ENCODE data around the gene IFITM1. TPM values are rescaled to one million over a fixed set of nuclear protein-coding genes. Genes with fewer than 3 reads are reported as not detected.

IFITM1 gene
- total and polyA plus RNA-seq, 8 donors = 7.0 to 224 (median 41.0) TPM

DNA sequence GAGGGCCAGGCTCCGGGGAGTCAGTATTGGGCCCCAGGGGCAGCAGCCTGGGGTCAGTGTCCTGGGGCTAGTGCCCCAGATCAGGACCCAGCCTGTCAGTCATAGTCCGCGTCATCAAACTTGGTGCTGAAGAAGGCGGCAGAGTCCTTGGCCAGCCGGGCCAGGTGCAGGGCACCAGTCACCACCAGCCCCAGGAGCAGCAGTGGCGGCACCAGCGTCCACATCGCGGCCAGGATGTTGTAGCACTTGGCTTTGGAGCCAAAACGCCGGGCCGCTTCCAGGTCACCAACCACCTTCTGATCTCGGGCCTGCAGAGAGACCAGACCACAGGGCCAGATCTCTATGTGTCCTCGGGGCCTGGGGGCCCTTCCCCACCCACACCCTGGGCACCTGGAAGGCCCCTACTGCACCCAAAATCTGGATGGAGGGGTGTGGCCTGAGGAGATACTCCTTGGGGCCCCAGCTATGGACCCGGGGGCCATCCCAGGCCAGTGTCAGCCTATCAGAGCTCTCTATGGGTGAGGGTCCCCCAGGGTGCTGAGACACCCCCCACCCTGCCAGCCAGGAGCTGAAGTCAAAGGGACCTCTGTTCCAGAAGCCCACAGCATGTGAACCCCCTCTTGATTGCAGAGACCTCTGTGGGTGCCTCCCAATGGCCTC, 15.3 kb upstream of the IFITM1 start:
- H3K9me3 ChIP-seq = no peaks in the 10 kb centered on the region
- H3K4me1 ChIP-seq = peaks cover 0 to 22% (median 6%) of the 10 kb centered on the region in 4 donors
- no peak for TF ChIP-seq POLR2A (IDR thresholded peaks at IDR 0.05)
- no peak for TF ChIP-seq EP300 (IDR thresholded peaks at IDR 0.05)
- TF ChIP-seq, protein P1, sequence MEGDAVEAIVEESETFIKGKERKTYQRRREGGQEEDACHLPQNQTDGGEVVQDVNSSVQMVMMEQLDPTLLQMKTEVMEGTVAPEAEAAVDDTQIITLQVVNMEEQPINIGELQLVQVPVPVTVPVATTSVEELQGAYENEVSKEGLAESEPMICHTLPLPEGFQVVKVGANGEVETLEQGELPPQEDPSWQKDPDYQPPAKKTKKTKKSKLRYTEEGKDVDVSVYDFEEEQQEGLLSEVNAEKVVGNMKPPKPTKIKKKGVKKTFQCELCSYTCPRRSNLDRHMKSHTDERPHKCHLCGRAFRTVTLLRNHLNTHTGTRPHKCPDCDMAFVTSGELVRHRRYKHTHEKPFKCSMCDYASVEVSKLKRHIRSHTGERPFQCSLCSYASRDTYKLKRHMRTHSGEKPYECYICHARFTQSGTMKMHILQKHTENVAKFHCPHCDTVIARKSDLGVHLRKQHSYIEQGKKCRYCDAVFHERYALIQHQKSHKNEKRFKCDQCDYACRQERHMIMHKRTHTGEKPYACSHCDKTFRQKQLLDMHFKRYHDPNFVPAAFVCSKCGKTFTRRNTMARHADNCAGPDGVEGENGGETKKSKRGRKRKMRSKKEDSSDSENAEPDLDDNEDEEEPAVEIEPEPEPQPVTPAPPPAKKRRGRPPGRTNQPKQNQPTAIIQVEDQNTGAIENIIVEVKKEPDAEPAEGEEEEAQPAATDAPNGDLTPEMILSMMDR (IDR thresholded peaks at IDR 0.05) = no peak
- TF ChIP-seq POLR2AphosphoS5 (IDR thresholded peaks at IDR 0.05) = no peak
- no peak overlapping the region for H3K4me3 ChIP-seq
- no peak for DNase-seq
- peaks cover 0 to 18% (median 16%) of the 10 kb centered on the region in 4 donors for H3K36me3 ChIP-seq
- peak overlapping the region in 1 of 5 donors; percentile 14 for H3K27ac ChIP-seq
- intact Hi-C loops (cut with DNase I; ENCODE audit: low total_unique reads) = no loop called here
- peaks cover 12 to 50% (median 30%) of the 10 kb centered on the region in 3 donors for H3K27me3 ChIP-seq
- 46 to 71% (median 60%) methylated on average over 1 to 15 of the region's 15 CpGs for WGBS, 5 donors

DNA sequence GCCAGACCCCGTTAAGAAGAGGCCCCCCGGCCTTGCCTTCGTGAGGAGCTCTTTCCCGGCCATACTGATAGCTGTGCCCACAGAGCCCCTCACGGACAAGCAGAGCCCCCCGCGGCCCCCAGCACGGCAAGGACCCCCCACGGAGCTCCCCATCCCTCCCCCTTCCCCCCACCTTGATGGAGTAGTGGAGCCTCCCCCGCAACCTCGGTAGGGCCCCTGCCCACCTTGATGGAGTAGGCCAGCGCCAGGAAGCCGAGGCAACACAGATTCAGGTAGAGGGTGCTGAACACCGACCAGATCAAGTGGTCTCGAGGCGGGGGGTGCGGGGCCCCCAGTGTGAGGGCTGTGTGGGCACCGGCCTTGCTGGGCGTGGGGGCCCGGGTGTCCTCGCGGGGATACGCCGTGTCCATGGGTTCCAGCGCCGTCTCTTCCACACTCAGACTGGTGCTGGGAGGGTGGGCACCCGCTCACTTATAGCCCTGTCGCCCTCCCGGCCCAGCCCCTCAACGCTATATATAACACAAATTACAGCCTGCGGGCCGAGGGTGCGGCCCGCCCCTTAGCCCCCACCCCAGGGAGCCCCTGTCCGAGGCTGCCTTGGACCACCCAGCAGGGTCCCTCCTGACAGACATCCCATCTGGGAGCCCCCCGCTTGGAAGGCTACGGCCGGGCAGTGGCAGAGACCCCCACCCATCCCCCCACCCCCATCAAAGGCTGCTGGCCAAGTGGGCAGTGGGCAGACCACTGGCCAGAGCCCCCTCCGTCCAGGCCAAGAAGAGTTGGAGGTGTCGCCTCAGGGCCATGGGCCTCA, 14.6 kb upstream of the IFITM1 start, which contains the start of gene IFITM5:
Gene IFITM5, minus strand, starts transcription at position 446 of the 811 bp plus-strand sequence. Its CDS starts 36 bp downstream, at position 410.
- DNase-seq = no peak
- WGBS, 5 donors = 59 to 79% (median 68%) methylated on average over 24 to 40 of the region's 40 CpGs
- Histone ChIP-seq H3K9me3 (no peaks in the 10 kb centered on the region), H3K27me3 (peaks cover 12 to 50% (median 30%) of the 10 kb centered on the region in 3 donors), H3K36me3 (peaks cover 0 to 10% (median 8%) of the 10 kb centered on the region in 4 donors), H3K4me1 (peaks cover 0 to 23% (median 6%) of the 10 kb centered on the region in 4 donors), H3K4me3 (no peak within 1 kb of the TSS), H3K27ac (peak within 1 kb of the TSS in 1 of 5 donors; percentile 14)
- no peak for TF ChIP-seq EP300 (IDR thresholded peaks at IDR 0.05)
- TF ChIP-seq, protein P1 (IDR thresholded peaks at IDR 0.05) = no peak
- no peak for TF ChIP-seq POLR2A (IDR thresholded peaks at IDR 0.05)
- TF ChIP-seq POLR2AphosphoS5 (IDR thresholded peaks at IDR 0.05) = no peak
- intact Hi-C loops (cut with DNase I; ENCODE audit: low total_unique reads) = no loop called here

DNA sequence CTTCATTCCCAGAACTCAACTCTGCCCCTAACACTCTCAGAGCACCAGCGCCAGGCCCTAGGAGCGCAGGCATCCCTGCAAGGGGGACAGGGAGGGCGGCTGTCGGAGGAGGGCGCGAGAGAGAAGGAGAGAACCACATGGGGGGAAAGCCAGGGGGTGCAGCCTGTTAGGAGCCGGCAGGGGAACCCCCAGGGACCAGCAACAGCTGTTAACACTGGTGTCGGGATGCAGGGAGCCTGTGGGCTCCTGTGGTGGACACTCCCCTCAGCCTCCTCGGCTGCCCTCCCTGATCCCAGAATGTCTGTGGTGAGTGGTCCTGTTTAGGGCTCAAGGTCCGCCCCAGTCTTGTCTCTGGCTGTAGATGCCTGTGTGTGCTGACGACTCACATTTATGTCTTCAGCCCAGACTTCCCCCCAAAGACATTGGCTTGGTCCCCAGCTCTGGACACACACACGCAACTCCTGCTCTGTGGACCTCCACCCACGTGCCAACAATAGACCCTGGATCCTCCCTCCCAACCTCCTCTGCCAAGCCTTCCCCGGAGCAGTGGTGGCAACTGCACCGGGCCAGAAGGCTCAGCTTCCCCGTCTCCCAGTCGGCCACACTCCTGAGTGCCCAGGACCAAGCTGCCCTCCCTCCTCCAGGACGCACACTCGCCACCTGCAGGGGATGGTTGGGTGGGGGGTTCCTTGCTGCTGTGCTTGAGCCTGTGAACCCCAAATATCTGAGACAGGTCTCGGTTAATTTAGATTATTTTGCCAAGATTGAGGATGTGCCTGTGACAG, 13.7 kb upstream of the IFITM1 start:
- H3K4me1 ChIP-seq = peaks cover 0 to 31% (median 13%) of the 10 kb centered on the region in 4 donors
- no peak overlapping the region for H3K27ac ChIP-seq
- H3K27me3 ChIP-seq = peaks cover 12 to 50% (median 30%) of the 10 kb centered on the region in 3 donors
- H3K36me3 ChIP-seq = peaks cover 0 to 2% (median under 1%) of the 10 kb centered on the region in 4 donors
- WGBS, 5 donors = 18 to 26% (median 24%) methylated on average over 17 to 20 of the region's 20 CpGs
- peak in 1 of 2 donors; percentile 75 for DNase-seq
- intact Hi-C loops (cut with DNase I; ENCODE audit: low total_unique reads) = no loop called here
- H3K9me3 ChIP-seq = no peaks in the 10 kb centered on the region
- TF ChIP-seq POLR2A (IDR thresholded peaks at IDR 0.05) = no peak
- no peak for TF ChIP-seq POLR2AphosphoS5 (IDR thresholded peaks at IDR 0.05)
- TF ChIP-seq EP300 (IDR thresholded peaks at IDR 0.05) = no peak
- TF ChIP-seq, protein P1 (IDR thresholded peaks at IDR 0.05) = no peak
- no peak overlapping the region for H3K4me3 ChIP-seq

DNA sequence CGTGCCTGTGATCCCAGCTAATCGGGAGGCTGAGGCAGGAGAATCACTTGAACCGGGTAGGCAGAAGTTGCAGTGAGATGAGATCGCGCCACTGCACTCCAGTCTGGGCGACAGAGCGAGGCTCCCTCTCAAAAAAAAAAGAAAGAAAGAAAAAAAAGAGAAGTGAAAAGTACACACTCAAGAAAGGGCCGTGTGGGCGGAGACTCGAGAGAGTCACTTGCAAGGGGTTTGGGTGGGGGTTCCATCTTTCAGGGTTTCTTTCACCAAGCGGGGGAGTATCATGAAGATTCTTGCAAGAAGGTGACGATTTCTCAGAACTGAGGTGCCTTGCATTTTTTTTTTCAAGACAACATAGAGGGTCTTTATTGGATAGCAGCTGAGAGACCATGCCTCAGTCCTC, 10.5 kb upstream of the IFITM1 start:
- Histone ChIP-seq H3K36me3 (no peaks in the 10 kb centered on the region), H3K4me3 (no peak overlapping the region), H3K27me3 (peaks cover 12 to 28% (median 23%) of the 10 kb centered on the region in 3 donors), H3K9me3 (no peaks in the 10 kb centered on the region), H3K27ac (no peak overlapping the region), H3K4me1 (peaks cover 6 to 35% (median 26%) of the 10 kb centered on the region in 4 donors)
- no peak for DNase-seq
- TF ChIP-seq POLR2A (IDR thresholded peaks at IDR 0.05) = no peak
- TF ChIP-seq, protein P1 (IDR thresholded peaks at IDR 0.05) = no peak
- no peak for TF ChIP-seq EP300 (IDR thresholded peaks at IDR 0.05)
- no peak for TF ChIP-seq POLR2AphosphoS5 (IDR thresholded peaks at IDR 0.05)
- intact Hi-C loops (cut with DNase I; ENCODE audit: low total_unique reads) = no loop called here
- WGBS, 5 donors = 75 to 86% (median 85%) methylated on average over 12 of the region's 12 CpGs

Data from stomach (tissue), 9 donors.